AG10803 (cell line): Measurements from ENCODE around the gene SLC9A9.

Experiments used
- DNase-seq: peaks from one replicate; pipeline ENCODE4 v3.0.0; 2010; ENCODE audit warnings: low read depth
- H3K4me3 ChIP-seq: 2 replicates; pipeline ENCODE4 v1.5.1; 2011; ENCODE audit warnings: mild to moderate bottlenecking, low read length, control low read depth
- TF ChIP-seq, protein P1 (sequence below): conservative IDR thresholded peaks from 2 replicates; pipeline ENCODE4 v1.5.1; 2011; ENCODE audit warnings: mild to moderate bottlenecking, low read length, control low read depth, inconsistent platforms

SLC9A9 gene

DNA sequence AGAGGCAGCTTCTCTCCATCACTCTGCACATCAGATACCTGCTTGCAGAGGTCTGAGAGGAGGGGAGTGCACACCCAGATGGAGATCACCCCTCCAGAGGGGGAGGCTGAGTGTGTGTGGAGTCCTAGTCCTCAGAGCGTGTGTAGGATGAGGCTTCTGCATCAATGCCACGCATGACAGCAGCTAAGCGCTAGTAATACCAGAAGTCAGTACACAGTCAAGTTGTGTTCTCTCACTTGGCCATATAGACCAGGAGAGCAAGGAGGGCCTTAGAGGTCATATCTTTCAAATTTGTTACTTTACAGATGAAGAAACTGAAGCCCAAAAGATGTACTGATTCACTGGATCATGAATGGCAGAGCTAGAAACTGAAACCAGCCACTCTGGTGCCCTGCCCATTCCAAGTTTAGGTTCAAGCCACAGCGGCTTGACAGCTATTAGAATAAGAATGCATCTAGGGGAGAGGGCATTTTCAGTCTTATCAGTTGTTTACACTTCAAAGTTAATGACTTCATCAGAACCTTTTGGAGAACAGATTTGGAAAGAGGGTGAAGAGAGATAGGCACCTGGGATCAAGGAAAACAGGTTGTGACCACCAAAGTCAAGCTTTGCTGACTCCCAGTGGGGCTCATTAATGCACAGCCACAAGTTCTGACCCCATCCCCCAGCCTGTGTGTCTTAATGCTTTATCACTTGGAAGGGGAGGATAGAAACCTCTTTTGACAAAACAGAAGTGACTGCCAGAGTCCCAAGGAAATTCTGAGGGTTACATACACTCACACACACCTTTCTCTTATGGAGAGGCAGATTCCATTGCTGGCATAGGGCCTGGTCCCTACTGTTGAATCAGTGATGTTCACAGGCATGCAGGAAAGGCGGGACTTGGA lies 418.4 kb downstream of the SLC9A9 start:
- H3K4me3 ChIP-seq = no peak overlapping the region
- no peak for DNase-seq
- TF ChIP-seq, protein P1, sequence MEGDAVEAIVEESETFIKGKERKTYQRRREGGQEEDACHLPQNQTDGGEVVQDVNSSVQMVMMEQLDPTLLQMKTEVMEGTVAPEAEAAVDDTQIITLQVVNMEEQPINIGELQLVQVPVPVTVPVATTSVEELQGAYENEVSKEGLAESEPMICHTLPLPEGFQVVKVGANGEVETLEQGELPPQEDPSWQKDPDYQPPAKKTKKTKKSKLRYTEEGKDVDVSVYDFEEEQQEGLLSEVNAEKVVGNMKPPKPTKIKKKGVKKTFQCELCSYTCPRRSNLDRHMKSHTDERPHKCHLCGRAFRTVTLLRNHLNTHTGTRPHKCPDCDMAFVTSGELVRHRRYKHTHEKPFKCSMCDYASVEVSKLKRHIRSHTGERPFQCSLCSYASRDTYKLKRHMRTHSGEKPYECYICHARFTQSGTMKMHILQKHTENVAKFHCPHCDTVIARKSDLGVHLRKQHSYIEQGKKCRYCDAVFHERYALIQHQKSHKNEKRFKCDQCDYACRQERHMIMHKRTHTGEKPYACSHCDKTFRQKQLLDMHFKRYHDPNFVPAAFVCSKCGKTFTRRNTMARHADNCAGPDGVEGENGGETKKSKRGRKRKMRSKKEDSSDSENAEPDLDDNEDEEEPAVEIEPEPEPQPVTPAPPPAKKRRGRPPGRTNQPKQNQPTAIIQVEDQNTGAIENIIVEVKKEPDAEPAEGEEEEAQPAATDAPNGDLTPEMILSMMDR = no peak

DNA sequence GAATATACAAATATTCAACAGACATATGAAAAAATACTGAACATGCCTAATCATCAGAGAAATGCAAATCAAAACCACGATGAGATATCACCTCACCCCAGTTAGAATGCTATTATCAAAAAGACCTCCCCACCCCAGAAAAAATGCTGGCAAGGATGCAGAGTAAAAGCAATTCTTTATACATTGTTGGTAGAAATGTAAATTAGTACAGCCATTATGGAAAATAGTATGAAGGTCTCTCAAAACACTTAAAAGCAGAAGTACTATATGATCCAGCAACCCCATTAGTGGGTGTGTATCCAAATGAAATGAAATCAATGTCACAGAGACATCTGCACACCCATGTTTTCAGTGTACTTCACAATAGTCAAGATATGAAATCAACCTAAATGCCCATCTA lies 420.0 kb downstream of the SLC9A9 start:
- DNase-seq = no peak
- TF ChIP-seq, protein P1 = no peak
- H3K4me3 ChIP-seq = no peak overlapping the region

DNA sequence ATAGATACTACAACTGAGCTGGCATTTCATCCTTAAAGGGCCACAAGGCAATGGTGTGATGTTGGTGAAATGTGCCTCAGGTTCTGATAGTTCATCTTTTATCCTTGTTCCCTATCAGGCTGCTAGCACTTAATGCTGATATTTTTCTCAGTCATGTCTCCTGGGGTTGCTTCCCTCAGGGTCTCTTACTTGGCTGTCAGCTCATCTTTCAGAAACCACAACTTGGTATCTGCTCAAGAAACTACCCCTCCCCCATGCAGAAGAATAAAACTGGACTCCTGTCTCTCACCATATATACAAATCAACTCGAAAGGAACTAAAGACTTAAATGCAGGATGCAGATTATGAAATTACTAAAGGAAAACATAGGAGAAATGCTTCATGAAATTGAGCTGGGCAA lies 420.6 kb downstream of the SLC9A9 start:
- no peak for DNase-seq
- TF ChIP-seq, protein P1 = no peak
- H3K4me3 ChIP-seq = no peak overlapping the region

DNA sequence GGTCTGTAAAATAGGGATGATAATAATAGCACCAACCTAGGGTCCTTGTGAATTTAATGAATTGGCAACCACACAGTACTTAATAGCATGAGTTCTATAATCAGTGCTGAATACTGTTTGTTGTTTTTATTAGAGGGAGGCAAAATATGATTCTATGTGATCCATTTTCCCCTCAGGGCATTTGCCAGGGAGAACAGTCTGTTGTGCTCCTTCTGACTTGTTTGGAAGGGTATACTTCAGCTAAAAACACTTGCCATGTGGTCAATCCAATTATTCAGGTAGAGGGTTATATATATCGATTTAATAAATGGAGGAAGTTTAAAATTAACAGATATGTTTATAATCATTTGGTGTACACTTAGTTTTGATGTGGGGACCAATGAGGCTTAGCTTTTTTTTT lies 423.4 kb downstream of the SLC9A9 start:
- TF ChIP-seq, protein P1 = no peak
- no peak overlapping the region for H3K4me3 ChIP-seq
- DNase-seq = no peak

DNA sequence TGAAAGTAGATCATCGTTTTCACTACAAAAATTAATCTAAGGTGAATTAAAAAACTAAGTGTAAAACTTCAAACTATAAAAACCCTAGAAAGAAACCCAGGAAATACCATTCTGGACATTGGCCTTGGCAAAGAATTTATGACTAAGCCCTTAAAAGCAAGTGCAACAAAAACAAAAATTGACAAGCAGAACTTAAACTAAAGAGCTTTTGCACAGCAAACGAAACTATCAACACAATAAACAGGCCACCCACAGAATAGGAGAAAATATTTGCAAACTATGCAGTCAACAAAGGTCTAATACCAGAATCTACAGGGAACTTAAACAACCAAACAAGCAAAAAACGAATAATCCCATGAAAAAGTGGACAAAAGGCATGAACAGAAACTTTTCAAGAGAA lies 426.7 kb downstream of the SLC9A9 start:
- no peak overlapping the region for H3K4me3 ChIP-seq
- TF ChIP-seq, protein P1 = no peak
- no peak for DNase-seq

DNA sequence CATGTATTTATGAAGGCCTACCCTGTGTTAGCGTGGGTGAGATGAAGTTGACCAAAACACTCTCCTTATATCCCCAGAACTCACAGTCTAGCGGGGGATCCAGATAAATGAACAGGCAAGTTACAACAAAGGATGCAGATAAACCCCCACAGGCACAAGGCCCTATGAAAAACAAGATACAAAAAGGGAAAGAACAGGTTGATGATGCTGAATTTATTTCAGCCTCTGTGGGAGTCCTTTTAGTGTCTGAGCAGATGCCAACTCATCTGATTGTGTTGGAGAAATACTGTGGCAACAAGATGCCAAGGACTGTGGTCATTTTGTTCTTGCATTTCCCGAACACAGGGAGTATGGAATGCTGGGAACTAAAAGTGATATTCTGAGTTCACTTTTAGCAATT lies 428.7 kb downstream of the SLC9A9 start:
- no peak overlapping the region for H3K4me3 ChIP-seq
- TF ChIP-seq, protein P1 = no peak
- DNase-seq = no peak

DNA sequence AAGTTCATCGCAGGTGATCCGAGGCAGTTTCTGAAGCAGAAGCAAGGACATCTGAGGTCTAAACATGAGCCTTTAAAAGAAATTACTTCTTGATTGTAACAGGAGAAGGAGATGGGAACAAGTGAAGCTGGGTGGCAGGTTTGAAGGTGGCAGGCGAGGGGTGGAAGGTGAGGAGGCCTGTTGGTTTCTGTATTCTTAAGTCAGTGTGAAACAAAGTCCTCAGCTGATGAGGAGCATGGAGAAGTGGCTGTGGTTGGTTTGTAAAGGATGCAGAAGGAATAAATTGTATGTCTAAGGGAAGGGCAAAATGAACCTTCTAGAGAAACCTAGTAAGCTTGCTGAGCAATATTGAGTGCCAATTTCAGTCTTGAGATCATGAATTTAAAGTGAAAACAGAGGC lies 429.9 kb downstream of the SLC9A9 start:
- TF ChIP-seq, protein P1 = no peak
- no peak overlapping the region for H3K4me3 ChIP-seq
- no peak for DNase-seq
